H7 (cell line): ENCODE data around the gene RPS15A. TPM values are rescaled to one million over a fixed set of nuclear protein-coding genes. Genes with fewer than 3 reads are reported as not detected.
"Not testable (repeated sequence)": the region's sequence is repeated elsewhere in the genome, so short reads cannot be mapped to it uniquely, and the experiment has no call there.

Source experiments
- DNase-seq: peaks from one replicate; pipeline ENCODE4 v3.0.0; 2012
- H3K27me3 ChIP-seq: 2 replicates; pipeline ENCODE4 v1.6.0; 2011; ENCODE audit warnings: mild to moderate bottlenecking, low read length; ENCODE audit not compliant: control insufficient read depth, insufficient read depth
- H3K36me3 ChIP-seq: replicated peaks from 2 replicates; pipeline ENCODE4 v1.5.1; 2011; ENCODE audit warnings: low read length; ENCODE audit not compliant: control insufficient read depth, insufficient read depth
- H3K4me3 ChIP-seq: 2 replicates; pipeline ENCODE4 v1.5.1; 2011; ENCODE audit warnings: low read depth, mild to moderate bottlenecking, control low read depth, low read length, moderate library complexity; ENCODE audit not compliant: insufficient read depth
- total RNA-seq: library from RNA; depleted of rRNA; stranded (reverse); fragments of >200 nt; shearing (Covaris generic); gene quantifications from 2 replicates; pipeline ENCODE4 v1.2.3, GENCODE V29; 2014

Gene RPS15A
- total RNA-seq, 1 experiment from 2014 or later = 1,053 TPM

DNA sequence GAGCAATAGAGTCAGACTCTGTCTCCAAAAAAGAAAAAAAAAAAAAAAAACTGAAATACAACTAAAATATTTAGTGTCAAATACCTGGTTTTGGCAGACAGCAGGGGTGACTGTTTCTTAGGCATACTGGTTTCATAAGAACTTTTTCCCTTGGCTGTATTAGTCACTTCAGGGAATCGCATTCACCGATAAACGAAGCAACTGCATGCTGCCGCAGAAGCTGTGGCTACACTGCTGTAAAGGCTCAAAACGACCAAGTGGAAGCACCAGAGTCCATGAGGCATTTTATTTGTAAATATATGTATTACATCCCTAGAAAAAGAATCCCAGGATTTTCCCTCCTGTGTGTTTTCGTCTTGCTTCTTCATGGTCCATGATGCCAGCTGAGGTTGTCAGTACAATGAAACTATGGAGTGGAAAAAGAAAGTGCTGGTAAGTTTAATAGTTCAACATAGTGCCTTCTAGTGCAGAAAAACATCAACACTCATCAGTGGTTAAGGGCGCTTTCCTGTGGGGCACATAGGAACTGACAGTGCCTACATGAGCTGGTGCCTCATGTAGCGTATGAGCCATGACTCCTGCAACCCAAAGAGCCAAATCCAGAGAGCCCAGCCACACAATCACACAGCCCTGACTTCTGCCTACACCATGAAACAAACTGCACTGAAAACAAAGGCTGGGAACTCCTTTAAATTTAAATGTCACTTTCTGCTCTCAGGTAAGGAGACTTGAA lies 7.3 kb downstream of the RPS15A start:
- no peaks in the 10 kb centered on the region for H3K27me3 ChIP-seq
- H3K36me3 ChIP-seq = peaks cover 36% of the 10 kb centered on the region
- H3K4me3 ChIP-seq = no peak overlapping the region
- DNase-seq = no peak

DNA sequence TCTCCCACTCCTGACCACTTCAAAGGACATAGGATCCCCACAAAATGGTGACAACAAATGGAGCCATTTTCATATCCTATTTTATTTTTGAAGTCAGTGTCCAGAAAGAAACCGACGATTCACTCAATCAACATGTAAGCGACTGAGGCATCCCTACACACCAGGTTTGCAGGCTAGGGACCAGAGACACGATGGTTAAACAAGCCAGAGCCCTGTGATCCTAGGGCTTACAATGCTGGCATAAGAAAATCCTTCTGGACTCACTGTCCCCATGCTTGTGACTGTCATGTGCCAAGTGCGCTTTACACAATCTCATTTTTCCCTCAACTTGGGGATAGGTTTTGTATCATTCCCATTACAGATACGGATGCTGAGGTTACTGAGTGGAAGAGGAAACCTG lies 8.9 kb downstream of the RPS15A start:
- not testable (repeated sequence) for H3K27me3 ChIP-seq, DNase-seq, H3K4me3 ChIP-seq
- peaks cover 29% of the 10 kb centered on the region for H3K36me3 ChIP-seq

DNA sequence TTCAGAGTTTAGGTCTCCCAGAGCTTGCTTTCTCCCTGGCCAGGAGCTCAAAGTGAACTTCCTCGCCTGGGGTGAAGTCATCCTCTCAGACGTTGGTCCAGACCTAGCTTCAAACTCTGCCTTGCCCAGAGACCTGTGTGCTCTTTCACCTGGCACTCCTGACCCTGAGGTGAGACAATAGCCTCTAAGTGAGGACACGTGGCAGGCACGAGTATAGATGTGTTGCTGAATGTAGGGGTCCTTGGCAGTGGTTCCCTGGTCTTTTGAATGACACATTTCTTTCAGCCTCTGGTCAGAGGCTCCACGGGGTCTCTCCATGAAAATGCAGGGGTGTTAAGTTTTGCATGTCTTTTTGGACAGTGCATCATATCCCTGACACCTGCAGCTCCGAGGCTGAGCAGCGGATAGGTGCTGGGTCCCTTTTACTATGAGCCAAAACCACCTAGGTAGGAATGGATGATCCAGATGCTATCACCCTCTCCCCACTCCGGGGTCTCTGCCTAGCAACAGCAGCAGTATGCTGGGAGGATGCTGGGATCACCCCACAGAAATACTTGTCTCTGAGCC lies 9.6 kb downstream of the RPS15A start:
- H3K4me3 ChIP-seq, H3K27me3 ChIP-seq, DNase-seq: not testable (repeated sequence)
- peaks cover 25% of the 10 kb centered on the region for H3K36me3 ChIP-seq

DNA sequence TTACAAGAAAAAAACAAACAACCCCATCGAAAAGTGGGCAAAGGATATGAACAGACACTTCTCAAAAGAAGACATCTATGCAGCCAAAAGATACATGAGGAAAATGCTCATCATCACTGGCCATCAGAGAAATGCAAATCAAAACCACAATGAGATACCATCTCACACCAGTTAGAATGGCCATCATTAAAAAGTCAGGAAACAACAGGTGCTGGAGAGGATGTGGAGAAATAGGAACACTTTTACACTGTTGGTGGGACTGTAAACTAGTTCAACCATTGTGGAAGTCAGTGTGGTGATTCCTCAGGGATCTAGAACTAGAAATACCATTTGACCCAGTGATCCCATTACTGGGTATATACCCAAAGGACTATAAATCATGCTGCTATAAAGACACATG lies 12.5 kb downstream of the RPS15A start:
- not testable (repeated sequence) for H3K36me3 ChIP-seq, H3K27me3 ChIP-seq, H3K4me3 ChIP-seq, DNase-seq

DNA sequence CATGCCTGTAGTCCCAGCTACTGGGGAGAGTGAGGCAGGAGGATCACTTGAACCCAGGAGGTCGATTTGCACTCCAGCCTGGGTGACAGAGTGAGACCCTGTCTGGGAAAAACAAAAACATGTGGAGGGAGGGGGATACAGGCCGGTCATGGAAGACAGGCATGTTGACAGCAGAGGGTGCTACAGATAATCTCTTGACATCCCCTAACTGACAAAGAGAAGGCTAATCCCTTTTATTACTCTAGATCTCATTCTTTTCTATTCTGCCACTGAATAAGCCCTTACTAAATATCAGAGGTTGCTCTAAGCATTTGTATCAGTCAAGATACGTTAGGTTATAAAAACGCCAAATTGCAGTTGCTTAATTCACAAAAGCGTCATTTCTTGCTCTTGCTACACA lies 13.8 kb downstream of the RPS15A start:
- H3K27me3 ChIP-seq, H3K4me3 ChIP-seq, H3K36me3 ChIP-seq, DNase-seq: not testable (repeated sequence)

DNA sequence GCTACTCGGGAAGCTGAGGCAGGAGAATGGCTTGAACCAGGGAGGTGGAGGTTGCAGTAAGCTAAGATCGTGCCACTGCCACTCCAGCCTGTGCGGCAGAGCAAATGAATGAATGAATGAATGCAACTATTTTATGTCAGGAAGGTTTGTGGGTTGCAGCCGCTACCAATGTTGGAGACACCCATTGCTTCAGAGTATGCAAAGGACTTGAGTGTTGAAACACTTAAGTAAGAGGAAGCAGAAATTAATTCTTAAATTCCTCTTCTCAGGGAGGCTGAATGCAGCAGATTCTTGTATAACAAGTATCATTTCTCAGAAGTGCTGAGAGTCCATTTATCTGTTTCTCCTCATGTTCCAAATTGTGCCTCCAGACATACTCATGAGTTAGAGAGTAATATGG lies 15.5 kb downstream of the RPS15A start:
- DNase-seq, H3K27me3 ChIP-seq, H3K4me3 ChIP-seq, H3K36me3 ChIP-seq: not testable (repeated sequence)

GRCh38 chr16:18772171-18772570 lies 18.0 kb downstream of the RPS15A start:
- not testable (repeated sequence) for H3K36me3 ChIP-seq, H3K27me3 ChIP-seq, DNase-seq, H3K4me3 ChIP-seq

DNA sequence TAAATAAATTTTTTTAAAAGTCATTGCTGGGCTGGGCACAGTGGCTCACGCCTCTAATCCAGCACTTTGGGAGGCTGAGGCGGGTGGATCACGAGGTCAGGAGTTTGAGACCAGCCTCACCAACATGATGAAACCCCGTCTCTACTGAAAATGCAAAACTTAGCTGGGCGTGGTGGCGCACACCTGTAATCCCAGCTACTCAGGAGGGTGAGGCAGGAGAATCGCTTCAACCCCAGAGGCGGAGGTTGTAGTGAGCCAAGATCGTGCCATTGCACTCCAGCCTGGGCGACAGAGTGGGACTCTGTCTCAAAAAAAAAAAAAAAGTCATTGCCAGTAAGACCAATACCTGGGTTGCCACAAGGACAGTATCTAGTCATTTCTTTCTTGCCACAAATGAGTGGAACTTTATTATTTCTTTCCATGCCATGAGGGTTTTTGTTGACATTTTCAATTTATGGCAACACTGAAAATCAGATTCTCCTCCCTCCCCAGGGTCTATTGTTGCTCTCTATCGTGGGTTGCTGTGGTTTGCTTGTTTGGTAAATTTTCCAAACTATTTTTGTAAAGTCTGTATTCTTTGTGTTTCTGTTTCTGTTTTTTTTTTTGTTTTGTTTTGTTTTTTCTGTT lies 19.7 kb downstream of the RPS15A start:
- H3K4me3 ChIP-seq, DNase-seq, H3K27me3 ChIP-seq, H3K36me3 ChIP-seq: not testable (repeated sequence)

- not testable (repeated sequence) for H3K27me3 ChIP-seq
Measured at GRCh38 chr16:18767217-18767616, 22.9 kb downstream of the RPS15A start.

DNA sequence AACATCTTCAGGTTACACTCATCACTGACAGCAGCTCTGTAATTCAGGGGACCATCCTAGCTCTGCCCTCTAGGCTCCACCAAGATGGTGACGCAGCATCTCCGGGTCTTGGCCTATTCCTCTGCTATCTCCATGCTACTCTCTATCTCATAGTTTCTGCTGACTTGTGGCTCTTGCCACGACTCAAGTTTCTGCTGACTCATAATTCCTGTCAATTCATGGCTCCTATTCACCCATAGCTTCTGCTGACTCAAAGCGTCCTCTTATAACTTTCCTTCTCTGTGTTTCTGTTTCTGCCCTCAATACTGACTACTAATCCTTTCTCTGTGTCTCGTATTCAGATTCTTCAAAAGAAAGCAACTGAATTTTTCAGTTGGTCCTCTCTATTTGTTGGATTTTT lies 27.4 kb downstream of the RPS15A start:
- DNase-seq, H3K4me3 ChIP-seq, H3K27me3 ChIP-seq, H3K36me3 ChIP-seq: not testable (repeated sequence)

More at GRCh38 chr16:18767217-18767616, 22.9 kb downstream of the RPS15A start:
- not testable (repeated sequence) for H3K4me3 ChIP-seq, H3K36me3 ChIP-seq, DNase-seq

DNA sequence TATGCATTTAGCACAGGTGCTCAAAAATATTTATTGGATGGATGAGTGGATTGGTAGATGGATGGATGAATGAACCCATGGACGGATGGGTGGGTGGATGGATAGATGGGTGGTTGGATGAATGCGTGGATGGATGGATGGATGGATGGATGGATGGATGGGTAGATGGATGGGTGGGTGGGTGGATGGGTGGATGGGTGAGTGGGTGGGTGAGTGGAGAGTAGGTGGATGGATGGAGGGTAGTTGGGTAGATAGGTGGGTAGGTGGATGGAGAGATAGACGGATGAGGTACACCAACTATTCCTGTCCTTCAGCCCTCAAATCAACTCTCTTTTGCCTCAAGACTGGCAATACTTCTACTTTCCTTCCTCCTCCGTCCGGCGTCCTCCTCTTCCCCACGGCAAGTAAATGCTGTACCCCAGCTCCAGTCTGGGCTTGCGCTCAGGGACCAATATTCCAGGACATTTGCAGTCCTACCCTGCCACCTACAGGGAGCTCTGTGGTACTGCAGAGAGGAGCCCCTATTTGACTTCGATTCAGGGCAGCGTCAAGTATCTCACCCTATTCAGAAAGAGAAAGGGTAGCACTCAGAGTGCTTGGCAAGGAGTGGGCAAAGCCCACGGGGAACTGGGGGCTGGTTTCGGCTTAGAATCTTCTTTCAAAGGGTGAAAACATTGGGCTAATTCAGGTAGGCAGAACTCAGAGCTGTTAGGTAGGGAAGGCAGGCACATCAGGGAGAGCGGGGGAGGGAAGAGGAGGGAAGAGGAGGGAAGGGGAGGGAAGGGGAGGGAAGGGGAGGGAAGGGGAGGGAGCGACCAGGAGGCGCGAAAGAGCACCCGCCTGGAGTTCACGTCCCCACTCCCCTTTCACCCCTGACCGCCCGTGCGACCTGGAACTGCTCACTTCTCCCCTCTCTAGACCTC lies 30.3 kb downstream of the RPS15A start:
- H3K36me3 ChIP-seq, H3K27me3 ChIP-seq: not testable (repeated sequence)
- DNase-seq = peak; percentile 8
- H3K4me3 ChIP-seq = peak overlapping the region; percentile 28

GRCh38 chr16:18757960-18758660 lies 32.0 kb downstream of the RPS15A start:
- not testable (repeated sequence) for DNase-seq, H3K27me3 ChIP-seq, H3K4me3 ChIP-seq, H3K36me3 ChIP-seq

GRCh38 chr16:18756639-18757038 lies 33.5 kb downstream of the RPS15A start:
- not testable (repeated sequence) for H3K27me3 ChIP-seq, H3K4me3 ChIP-seq, H3K36me3 ChIP-seq, DNase-seq

DNA sequence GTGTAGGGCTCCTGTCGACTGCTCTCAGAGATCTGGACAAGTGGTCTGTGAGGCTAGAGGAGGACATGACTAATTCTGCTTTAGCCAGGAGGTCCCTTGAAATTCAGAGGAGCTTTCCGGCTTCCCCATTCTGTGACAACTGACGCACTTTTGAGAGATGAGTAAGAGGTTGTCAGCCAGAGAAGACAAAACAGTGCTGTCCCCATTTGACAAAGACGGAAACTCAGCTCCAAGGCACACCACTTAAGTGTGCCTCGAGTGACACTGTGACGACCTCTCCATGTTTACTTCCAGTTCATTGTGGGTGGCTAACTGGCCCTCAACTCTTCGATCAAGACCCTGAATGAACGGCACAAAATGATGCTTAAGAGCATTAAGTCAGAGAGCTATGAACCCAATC lies 47.3 kb downstream of the RPS15A start:
- not testable (repeated sequence) for H3K27me3 ChIP-seq, H3K36me3 ChIP-seq, DNase-seq, H3K4me3 ChIP-seq
